ENCODE results near the gene CSNK1D.
A peak's percentile ranks its signal among the peaks of the same experiment; 100 is the strongest.

CSNK1D gene

DNA sequence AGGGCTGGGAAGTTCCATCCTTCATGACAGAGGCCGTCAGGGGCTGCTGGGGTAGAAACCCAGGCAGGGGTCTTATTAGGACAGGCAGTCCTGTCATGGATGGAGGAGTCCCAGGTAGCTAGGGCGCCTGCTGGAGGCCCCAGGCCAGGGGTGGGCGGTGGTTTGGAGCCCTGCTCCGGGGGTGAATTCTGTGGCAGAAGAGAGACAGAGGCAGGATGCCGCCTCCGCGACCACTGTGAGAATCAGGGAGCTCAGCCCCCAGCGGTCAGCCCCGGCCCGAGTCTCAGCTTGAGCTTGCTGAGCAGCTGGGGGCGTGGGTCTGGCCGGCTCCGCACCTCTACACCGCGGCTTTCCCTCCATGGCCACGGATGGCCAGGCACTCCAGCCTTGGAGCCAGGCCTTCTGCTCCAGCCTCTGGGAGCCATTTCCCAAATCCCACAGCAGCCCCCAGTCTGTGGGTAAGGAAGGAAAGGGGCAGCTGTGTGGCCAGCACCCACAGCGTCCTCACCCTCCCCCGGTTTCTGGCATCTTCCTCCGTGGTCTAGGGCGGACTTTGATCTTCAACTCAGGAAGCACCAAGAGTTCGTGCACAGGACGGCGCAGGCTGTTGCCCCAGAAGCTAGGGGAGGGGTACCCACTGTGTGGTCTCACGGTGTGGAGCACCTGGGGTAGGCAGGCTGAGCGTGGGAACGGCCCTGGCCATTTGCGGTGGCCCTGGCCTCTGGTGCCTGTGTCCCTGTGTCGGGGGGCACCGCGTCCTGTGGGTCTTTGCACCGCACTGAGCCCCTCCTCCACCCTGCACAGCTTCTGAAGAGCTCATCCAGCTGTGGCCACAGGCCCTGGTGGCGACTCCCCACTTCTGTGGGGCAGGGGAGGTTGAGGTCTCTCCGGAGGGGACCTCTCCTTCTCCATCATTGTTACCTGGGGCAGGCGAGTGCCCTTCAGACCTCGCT lies 29.8 kb upstream of the CSNK1D start:
- Mint-ChIP-seq H3K36me3 (ENCODE audit: low read depth) (no peaks in the 10 kb centered on the region), H3K27me3 (peaks cover 77% of the 10 kb centered on the region), H3K4me3 (no peak overlapping the region), H3K27ac (no peak overlapping the region), H3K9me3 (no peaks in the 10 kb centered on the region), H3K4me1 (ENCODE audit: low read depth) (peaks cover 44% of the 10 kb centered on the region)
- intact Hi-C loops (cut with micrococcal nuclease), result no loop called here

DNA sequence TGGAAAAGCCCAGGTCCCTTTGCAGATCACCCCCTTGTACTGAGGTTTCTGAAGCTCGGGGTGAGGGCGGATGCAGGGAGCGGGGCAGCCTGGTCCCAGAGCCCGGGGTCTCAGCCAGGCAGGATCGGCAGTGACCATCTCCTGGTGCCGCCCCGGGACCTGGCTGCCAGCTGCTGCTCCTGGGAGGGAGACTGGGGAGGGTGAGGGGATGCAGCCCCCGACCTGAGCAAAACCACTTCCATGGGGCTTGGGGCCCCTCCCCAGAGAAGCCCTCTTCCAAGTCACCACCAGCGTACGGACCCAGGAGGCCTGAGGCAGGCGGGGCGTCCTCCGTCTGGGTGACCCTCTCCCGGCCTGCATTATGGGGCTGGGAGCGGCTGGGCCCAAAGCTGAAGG lies 29.1 kb upstream of the CSNK1D start:
- intact Hi-C loops (cut with micrococcal nuclease), result no loop called here
- H3K9me3 Mint-ChIP-seq, result no peaks in the 10 kb centered on the region
- no peak overlapping the region for H3K4me3 Mint-ChIP-seq
- H3K36me3 Mint-ChIP-seq (ENCODE audit: low read depth), result no peaks in the 10 kb centered on the region
- H3K27me3 Mint-ChIP-seq, result peaks cover 72% of the 10 kb centered on the region
- no peak overlapping the region for H3K27ac Mint-ChIP-seq
- peaks cover 51% of the 10 kb centered on the region for H3K4me1 Mint-ChIP-seq (ENCODE audit: low read depth)

GRCh38 chr17:82301916-82302567 lies 28.5 kb upstream of the CSNK1D start:
- intact Hi-C loops (cut with micrococcal nuclease), result no loop called here
- Mint-ChIP-seq H3K9me3 (no peaks in the 10 kb centered on the region), H3K4me3 (no peak overlapping the region), H3K4me1 (ENCODE audit: low read depth) (peaks cover 56% of the 10 kb centered on the region), H3K27ac (no peak overlapping the region), H3K36me3 (ENCODE audit: low read depth) (no peaks in the 10 kb centered on the region), H3K27me3 (peaks cover 75% of the 10 kb centered on the region)

DNA sequence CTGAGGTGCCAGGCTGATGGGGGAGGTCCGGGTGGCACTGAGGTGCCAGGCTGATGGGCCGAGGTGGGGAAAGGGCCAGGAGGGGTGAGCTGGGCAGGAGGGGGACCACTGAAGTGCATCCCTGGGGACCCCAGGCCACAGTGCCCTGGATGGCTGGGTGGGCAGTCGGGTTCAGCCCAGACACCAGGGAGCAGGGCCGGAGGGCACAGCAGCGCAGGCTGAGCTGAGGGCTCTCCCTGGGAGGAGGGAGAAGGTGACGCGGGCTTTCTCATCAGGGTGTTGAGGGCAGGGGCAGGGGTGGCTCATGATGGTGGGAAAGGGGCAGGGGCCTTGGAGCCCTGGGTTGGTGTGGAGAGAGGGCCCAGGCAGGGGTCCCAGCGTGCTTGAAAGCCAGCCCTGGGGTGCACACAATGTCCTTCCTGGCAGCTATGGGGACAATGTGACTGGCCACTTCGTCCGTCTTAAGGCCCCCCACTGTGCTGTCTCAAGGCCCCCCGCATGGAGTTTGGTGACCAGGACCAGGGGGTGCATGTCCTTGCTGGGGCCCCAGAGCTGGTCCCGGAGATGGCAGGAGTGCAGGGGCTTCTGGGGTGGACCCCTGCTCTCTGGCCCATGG lies 27.9 kb upstream of the CSNK1D start:
- Mint-ChIP-seq H3K4me1 (ENCODE audit: low read depth) (peaks cover 62% of the 10 kb centered on the region), H3K4me3 (no peak overlapping the region), H3K9me3 (no peaks in the 10 kb centered on the region), H3K27me3 (peaks cover 72% of the 10 kb centered on the region), H3K36me3 (ENCODE audit: low read depth) (no peaks in the 10 kb centered on the region), H3K27ac (peak overlapping the region; percentile 63)
- intact Hi-C loops (cut with micrococcal nuclease), result no loop called here

- Mint-ChIP-seq H3K4me1 (ENCODE audit: low read depth) (peaks cover 65% of the 10 kb centered on the region), H3K4me3 (no peak overlapping the region)
Observed at GRCh38 chr17:82300707-82301270, 27.3 kb upstream of the CSNK1D start.

GRCh38 chr17:82300228-82300627 lies 26.7 kb upstream of the CSNK1D start:
- no peak overlapping the region for H3K4me3 Mint-ChIP-seq
- intact Hi-C loops (cut with micrococcal nuclease), result no loop called here
- H3K9me3 Mint-ChIP-seq, result no peaks in the 10 kb centered on the region
- H3K4me1 Mint-ChIP-seq (ENCODE audit: low read depth), result peaks cover 70% of the 10 kb centered on the region
- H3K36me3 Mint-ChIP-seq (ENCODE audit: low read depth), result no peaks in the 10 kb centered on the region
- peaks cover 66% of the 10 kb centered on the region for H3K27me3 Mint-ChIP-seq
- H3K27ac Mint-ChIP-seq, result peak overlapping the region; percentile 63

More at GRCh38 chr17:82300707-82301270, 27.3 kb upstream of the CSNK1D start:
- H3K27ac Mint-ChIP-seq, result peak overlapping the region; percentile 63
- H3K36me3 Mint-ChIP-seq (ENCODE audit: low read depth), result no peaks in the 10 kb centered on the region
- intact Hi-C loops (cut with micrococcal nuclease), result no loop called here
- H3K9me3 Mint-ChIP-seq, result no peaks in the 10 kb centered on the region
- H3K27me3 Mint-ChIP-seq, result peaks cover 66% of the 10 kb centered on the region

- no peaks in the 10 kb centered on the region for H3K36me3 Mint-ChIP-seq (ENCODE audit: low read depth)
- no peaks in the 10 kb centered on the region for H3K9me3 Mint-ChIP-seq
- intact Hi-C loops (cut with micrococcal nuclease), result loop anchor here (10.0 kb wide), 1 partner anchor 65 kb away; no protein-coding TSS in a partner anchor
- no peak overlapping the region for H3K4me3 Mint-ChIP-seq
- peak overlapping the region; percentile 96 for H3K27ac Mint-ChIP-seq
- H3K4me1 Mint-ChIP-seq (ENCODE audit: low read depth), result peaks cover 78% of the 10 kb centered on the region
- peaks cover 59% of the 10 kb centered on the region for H3K27me3 Mint-ChIP-seq
Observed at GRCh38 chr17:82299452-82299851, 26.0 kb upstream of the CSNK1D start.

DNA sequence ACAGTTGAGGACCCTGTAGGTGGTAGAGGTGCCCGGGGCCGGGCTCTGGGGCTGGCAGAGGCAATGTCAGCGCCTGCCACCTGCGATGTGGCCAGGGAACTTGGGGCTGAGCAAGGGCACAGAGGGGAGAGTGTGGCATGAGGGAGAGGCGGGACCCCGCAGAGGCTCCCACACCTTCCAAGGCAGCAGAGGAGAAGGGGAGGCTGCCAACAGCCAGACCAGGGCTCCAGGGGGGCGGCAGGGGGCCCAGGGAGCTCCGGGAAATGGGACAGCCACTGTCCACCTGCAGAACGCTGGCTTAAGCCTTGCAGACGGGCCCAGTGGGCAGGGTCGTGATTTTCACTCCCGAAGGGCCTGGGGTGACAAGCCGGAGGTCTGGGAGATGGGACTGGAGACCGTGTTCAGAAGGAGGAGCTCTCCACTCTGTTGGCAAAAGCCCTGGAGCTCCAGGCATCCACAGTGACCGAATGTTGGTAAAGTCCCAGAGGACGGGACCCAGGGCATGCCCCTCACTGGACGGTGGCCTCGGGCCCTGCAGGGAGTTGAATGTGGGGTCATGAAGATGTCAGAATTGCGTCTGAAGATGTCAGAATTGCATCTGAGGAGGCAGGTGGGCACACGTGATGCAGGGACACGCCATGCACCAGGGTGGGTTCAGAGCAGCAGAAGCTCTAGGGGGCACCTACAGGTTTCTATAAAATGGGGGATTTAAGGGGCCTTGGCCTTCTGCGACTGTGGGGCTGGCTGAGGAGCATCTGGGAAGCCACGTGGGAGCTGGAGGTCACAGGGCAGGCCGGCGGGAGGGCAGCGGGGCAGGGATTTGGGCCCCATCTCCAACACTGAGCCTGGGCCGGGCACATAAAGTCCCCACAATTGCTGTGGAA lies 25.3 kb upstream of the CSNK1D start:
- Mint-ChIP-seq H3K27me3 (peaks cover 53% of the 10 kb centered on the region), H3K4me1 (ENCODE audit: low read depth) (peaks cover 82% of the 10 kb centered on the region), H3K9me3 (no peaks in the 10 kb centered on the region), H3K36me3 (ENCODE audit: low read depth) (no peaks in the 10 kb centered on the region), H3K27ac (peak overlapping the region; percentile 96), H3K4me3 (peak overlapping the region; percentile 78)
- intact Hi-C loops (cut with micrococcal nuclease), result loop anchor here (10.0 kb wide), 1 partner anchor 64 kb away; no protein-coding TSS in a partner anchor

- peak overlapping the region; percentile 78 for H3K4me3 Mint-ChIP-seq
- no peaks in the 10 kb centered on the region for H3K36me3 Mint-ChIP-seq (ENCODE audit: low read depth)
- peaks cover 76% of the 10 kb centered on the region for H3K4me1 Mint-ChIP-seq (ENCODE audit: low read depth)
- H3K27ac Mint-ChIP-seq, result peak overlapping the region; percentile 96
- intact Hi-C loops (cut with micrococcal nuclease), result loop anchor here (10.0 kb wide), 1 partner anchor 63 kb away; no protein-coding TSS in a partner anchor
- H3K27me3 Mint-ChIP-seq, result peaks cover 45% of the 10 kb centered on the region
- no peaks in the 10 kb centered on the region for H3K9me3 Mint-ChIP-seq
Observed at GRCh38 chr17:82297714-82298537, 24.4 kb upstream of the CSNK1D start.

- Mint-ChIP-seq H3K27ac (peak overlapping the region; percentile 96), H3K4me3 (peak overlapping the region; percentile 78), H3K4me1 (ENCODE audit: low read depth) (peaks cover 71% of the 10 kb centered on the region), H3K27me3 (peaks cover 38% of the 10 kb centered on the region), H3K36me3 (ENCODE audit: low read depth) (no peaks in the 10 kb centered on the region), H3K9me3 (no peaks in the 10 kb centered on the region)
- intact Hi-C loops (cut with micrococcal nuclease), result loop anchor here (10.0 kb wide), 1 partner anchor 62 kb away; no protein-coding TSS in a partner anchor
Observed at GRCh38 chr17:82297280-82297713, 23.8 kb upstream of the CSNK1D start.

GRCh38 chr17:82296511-82297279 lies 23.2 kb upstream of the CSNK1D start:
- intact Hi-C loops (cut with micrococcal nuclease), result loop anchor here (10.0 kb wide), 1 partner anchor 62 kb away; no protein-coding TSS in a partner anchor
- Mint-ChIP-seq H3K9me3 (no peaks in the 10 kb centered on the region), H3K4me1 (ENCODE audit: low read depth) (peaks cover 68% of the 10 kb centered on the region), H3K36me3 (ENCODE audit: low read depth) (no peaks in the 10 kb centered on the region), H3K27me3 (peaks cover 32% of the 10 kb centered on the region), H3K4me3 (peak overlapping the region; percentile 78), H3K27ac (peak overlapping the region; percentile 96)

GRCh38 chr17:82295472-82295814 lies 21.9 kb upstream of the CSNK1D start:
- Mint-ChIP-seq H3K4me1 (ENCODE audit: low read depth) (peaks cover 64% of the 10 kb centered on the region), H3K36me3 (ENCODE audit: low read depth) (no peaks in the 10 kb centered on the region), H3K27ac (no peak overlapping the region), H3K9me3 (no peaks in the 10 kb centered on the region), H3K4me3 (no peak overlapping the region), H3K27me3 (peaks cover 21% of the 10 kb centered on the region)
- intact Hi-C loops (cut with micrococcal nuclease), result loop anchor here (10.0 kb wide), 1 partner anchor 61 kb away; no protein-coding TSS in a partner anchor
